Fibroblast of peridontal ligament (primary cell): ENCODE measurements around the gene ITGA11.

ENCODE experiments used
- DNase-seq: peaks from one replicate; pipeline ENCODE4 v3.0.0-alpha.2; 2010; ENCODE audit errors: extremely low read depth

ITGA11 gene

GRCh38 chr15:68328964-68329363, 103.0 kb downstream of the ITGA11 start:
- no peak for DNase-seq

- DNase-seq: no peak
These were observed 103.5 kb downstream of the ITGA11 start for GRCh38 chr15:68328443-68328842.

- no peak for DNase-seq
These were observed 105.1 kb downstream of the ITGA11 start for GRCh38 chr15:68326711-68327354.

GRCh38 chr15:68325726-68326125, 106.2 kb downstream of the ITGA11 start:
- DNase-seq: no peak

- DNase-seq: no peak
These were observed 109.2 kb downstream of the ITGA11 start for GRCh38 chr15:68322796-68323195.

- no peak for DNase-seq
These were observed 110.7 kb downstream of the ITGA11 start for GRCh38 chr15:68321229-68321628.

- no peak for DNase-seq
These were observed 112.0 kb downstream of the ITGA11 start for GRCh38 chr15:68319997-68320396.

- DNase-seq: no peak
These were observed 112.7 kb downstream of the ITGA11 start for GRCh38 chr15:68318931-68319909.

GRCh38 chr15:68318008-68318835, 113.7 kb downstream of the ITGA11 start:
- DNase-seq: no peak

GRCh38 chr15:68317281-68318007, 114.5 kb downstream of the ITGA11 start:
- DNase-seq: no peak

GRCh38 chr15:68316061-68316804, 115.7 kb downstream of the ITGA11 start:
- no peak for DNase-seq

- DNase-seq: no peak
These were observed 116.4 kb downstream of the ITGA11 start for GRCh38 chr15:68315495-68316031.

GRCh38 chr15:68315035-68315434, 116.9 kb downstream of the ITGA11 start:
- no peak for DNase-seq

GRCh38 chr15:68314563-68314962, 117.4 kb downstream of the ITGA11 start:
- no peak for DNase-seq

- no peak for DNase-seq
These were observed 118.2 kb downstream of the ITGA11 start for GRCh38 chr15:68313501-68314410.

- no peak for DNase-seq
These were observed 119.2 kb downstream of the ITGA11 start for GRCh38 chr15:68312701-68313204.

GRCh38 chr15:68311859-68312557, 120.0 kb downstream of the ITGA11 start:
- no peak for DNase-seq

- no peak for DNase-seq
These were observed 120.5 kb downstream of the ITGA11 start for GRCh38 chr15:68311464-68311835.
